Measurements from ENCODE around the gene LRRC27.

DNA sequence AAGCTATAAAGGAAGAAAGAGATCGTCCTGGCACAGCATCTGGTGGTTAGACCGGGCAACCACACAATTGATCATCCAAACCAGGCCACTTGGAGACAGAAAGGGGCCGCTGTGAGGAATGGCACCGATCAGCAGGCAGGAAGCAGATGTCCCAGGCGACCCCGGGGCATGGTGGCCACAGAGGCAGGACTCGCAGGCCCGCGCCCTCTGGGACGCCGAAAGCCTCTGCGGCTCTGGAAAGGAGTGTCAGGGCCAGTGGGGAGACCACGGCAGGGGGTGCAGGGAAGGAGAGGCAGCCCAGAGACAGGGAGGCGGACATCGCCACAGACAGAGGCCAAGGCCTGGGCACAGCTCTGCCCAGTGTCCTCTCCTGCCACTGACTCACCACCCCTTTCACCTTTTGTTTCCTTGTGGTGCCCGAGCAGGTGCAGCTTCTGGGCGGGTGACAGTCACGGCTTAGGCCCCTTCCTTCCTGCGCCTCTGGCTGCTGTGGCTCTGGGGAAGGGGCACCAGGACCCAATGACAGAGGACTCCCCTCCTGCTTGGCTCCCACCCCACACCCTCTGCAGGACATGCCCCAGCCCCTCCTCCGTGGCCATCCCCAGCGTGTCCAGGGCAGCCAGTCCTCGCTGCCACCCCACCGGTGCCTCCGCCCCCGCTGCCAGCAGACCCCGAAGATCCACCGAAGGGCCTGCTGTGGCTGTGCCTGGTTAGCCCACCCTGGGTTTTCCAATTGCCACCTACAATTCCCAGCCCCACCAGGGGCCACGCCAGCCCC lies 35.1 kb upstream of the LRRC27 start:
- TF ChIP-seq POLR2A (IDR thresholded peaks at IDR 0.05) (no peak), EP300 (IDR thresholded peaks at IDR 0.05) (no peak), POLR2AphosphoS5 (IDR thresholded peaks at IDR 0.05) (no peak)
- TF ChIP-seq, protein P1, sequence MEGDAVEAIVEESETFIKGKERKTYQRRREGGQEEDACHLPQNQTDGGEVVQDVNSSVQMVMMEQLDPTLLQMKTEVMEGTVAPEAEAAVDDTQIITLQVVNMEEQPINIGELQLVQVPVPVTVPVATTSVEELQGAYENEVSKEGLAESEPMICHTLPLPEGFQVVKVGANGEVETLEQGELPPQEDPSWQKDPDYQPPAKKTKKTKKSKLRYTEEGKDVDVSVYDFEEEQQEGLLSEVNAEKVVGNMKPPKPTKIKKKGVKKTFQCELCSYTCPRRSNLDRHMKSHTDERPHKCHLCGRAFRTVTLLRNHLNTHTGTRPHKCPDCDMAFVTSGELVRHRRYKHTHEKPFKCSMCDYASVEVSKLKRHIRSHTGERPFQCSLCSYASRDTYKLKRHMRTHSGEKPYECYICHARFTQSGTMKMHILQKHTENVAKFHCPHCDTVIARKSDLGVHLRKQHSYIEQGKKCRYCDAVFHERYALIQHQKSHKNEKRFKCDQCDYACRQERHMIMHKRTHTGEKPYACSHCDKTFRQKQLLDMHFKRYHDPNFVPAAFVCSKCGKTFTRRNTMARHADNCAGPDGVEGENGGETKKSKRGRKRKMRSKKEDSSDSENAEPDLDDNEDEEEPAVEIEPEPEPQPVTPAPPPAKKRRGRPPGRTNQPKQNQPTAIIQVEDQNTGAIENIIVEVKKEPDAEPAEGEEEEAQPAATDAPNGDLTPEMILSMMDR (IDR thresholded peaks at IDR 0.05): no peak
